Measurements from ENCODE around the gene CFAP73. TPM values are rescaled to one million over a fixed set of nuclear protein-coding genes. Genes with fewer than 3 reads are reported as not detected.

Gene CFAP73
- total RNA-seq, 1 experiment from 2014 or later: not detected

- in situ Hi-C loops (cut with HindIII; ENCODE audit: low sequenced_read_pairs): loop anchor here (25.0 kb wide), 1 partner anchor 112 kb away; the partner anchor contains the start of gene DTX1
- DNase-seq (ENCODE audit: low spot score): peak; percentile 75
These were observed 25.2 kb downstream of the CFAP73 start for GRCh38 chr12:113174461-113175384.

DNA sequence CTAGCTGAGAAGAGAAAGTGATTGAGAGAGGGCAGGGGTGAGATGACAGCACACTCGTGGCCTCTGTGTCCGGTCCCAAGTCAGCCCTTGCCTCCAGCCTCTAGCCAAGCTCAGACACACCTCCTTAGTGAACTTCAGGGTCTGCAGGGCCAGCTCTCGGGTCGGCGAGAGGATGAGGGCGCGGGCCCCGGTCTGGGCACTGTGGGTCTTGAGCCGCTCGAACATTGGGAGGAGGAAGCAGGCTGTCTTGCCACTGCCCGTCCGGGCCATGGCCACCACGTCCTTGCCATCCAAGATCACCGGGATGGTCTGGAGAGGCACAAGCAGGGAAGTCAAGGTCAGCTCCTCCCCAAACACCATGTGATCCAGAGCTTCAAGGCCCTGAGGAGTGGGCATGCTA, 29.5 kb downstream of the CFAP73 start:
- no peak for DNase-seq (ENCODE audit: low spot score)
- in situ Hi-C loops (cut with HindIII; ENCODE audit: low sequenced_read_pairs): no loop called here

- DNase-seq (ENCODE audit: low spot score): no peak
- in situ Hi-C loops (cut with HindIII; ENCODE audit: low sequenced_read_pairs): no loop called here
These were observed 30.8 kb downstream of the CFAP73 start for GRCh38 chr12:113180333-113180732.

DNA sequence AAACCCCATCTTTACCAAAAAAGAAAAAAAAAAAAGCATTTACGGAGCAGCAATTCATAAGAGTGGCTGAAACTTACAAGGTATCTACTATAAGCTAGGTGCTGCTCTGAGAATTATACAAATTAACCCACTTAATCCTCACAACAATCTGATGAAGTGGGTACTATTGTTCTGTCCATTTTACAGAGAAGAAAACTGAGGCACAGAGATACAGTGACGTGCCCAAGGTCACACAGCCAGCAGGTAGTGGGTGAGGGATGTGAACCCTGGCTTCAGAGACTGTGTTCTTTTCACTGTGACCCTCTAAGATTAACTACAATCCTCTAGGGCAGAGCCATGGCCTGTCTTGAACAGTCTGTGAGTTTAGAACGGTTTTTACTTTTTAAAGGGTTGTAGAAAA, 32.5 kb downstream of the CFAP73 start:
- in situ Hi-C loops (cut with HindIII; ENCODE audit: low sequenced_read_pairs): no loop called here
- DNase-seq (ENCODE audit: low spot score): no peak

DNA sequence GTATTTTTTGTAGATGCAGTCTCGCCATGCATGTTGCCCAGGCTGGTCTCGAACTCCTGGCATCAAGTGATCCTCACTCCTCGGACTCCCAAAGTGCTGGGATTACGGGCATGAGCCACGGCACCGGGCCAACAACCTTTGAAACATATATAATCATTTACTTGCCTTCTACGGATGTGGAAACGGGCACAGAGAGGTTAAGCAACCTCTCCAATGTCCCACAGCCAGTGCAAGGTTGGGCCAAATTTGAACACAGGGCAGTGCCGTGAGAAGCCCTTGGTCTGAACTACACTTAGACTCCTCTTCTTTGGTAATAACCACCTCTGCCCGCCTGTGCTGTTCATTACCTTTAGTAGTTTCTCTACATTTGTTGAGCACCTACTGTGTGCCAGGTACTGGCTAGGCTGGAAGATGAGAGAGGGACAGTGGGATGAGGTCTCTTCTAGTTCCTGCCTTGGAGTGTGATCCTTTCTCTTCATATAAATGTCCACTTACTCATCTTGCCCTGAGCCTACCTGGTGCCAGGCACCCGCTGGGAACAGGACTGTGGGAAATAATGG, 33.6 kb downstream of the CFAP73 start:
- in situ Hi-C loops (cut with HindIII; ENCODE audit: low sequenced_read_pairs): no loop called here
- no peak for DNase-seq (ENCODE audit: low spot score)

GRCh38 chr12:113184098-113184899, 34.8 kb downstream of the CFAP73 start:
- in situ Hi-C loops (cut with HindIII; ENCODE audit: low sequenced_read_pairs): no loop called here
- no peak for DNase-seq (ENCODE audit: low spot score)

- in situ Hi-C loops (cut with HindIII; ENCODE audit: low sequenced_read_pairs): no loop called here
- DNase-seq (ENCODE audit: low spot score): peak; percentile 86
These were observed 35.3 kb downstream of the CFAP73 start for GRCh38 chr12:113184900-113185179.

- in situ Hi-C loops (cut with HindIII; ENCODE audit: low sequenced_read_pairs): no loop called here
- DNase-seq (ENCODE audit: low spot score): peak; percentile 78
These were observed 35.9 kb downstream of the CFAP73 start, which contains the start of the genes DDX54 and RITA1 for GRCh38 chr12:113185180-113186032. Gene DDX54, minus strand, starts transcription at chr12:113185478. Its CDS starts 27 bp downstream, at chr12:113185451. Gene RITA1, plus strand, starts transcription at chr12:113185721. Its CDS starts 1,026 bp downstream, at chr12:113186747.

DNA sequence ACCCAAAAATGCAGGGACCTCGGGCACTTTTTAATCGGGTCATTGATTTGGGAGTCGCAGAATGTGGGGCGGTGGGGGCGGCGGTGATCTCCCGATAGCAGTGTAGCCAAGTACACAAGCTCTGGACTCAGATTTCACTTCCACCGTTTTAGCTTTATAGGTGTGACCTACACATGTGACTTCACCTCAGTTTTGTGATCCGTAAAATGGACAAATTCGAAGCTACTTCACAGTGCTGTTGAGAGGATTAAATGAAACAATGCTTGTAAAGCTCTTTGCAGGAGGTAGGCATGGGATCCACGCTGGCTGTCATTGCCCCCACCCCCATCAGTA, 36.5 kb downstream of the CFAP73 start:
- no peak for DNase-seq (ENCODE audit: low spot score)
- in situ Hi-C loops (cut with HindIII; ENCODE audit: low sequenced_read_pairs): no loop called here

GRCh38 chr12:113186666-113187325, 37.3 kb downstream of the CFAP73 start:
- in situ Hi-C loops (cut with HindIII; ENCODE audit: low sequenced_read_pairs): no loop called here
- DNase-seq (ENCODE audit: low spot score): no peak

- DNase-seq (ENCODE audit: low spot score): no peak
- in situ Hi-C loops (cut with HindIII; ENCODE audit: low sequenced_read_pairs): no loop called here
These were observed 39.8 kb downstream of the CFAP73 start for GRCh38 chr12:113189361-113189760.

DNA sequence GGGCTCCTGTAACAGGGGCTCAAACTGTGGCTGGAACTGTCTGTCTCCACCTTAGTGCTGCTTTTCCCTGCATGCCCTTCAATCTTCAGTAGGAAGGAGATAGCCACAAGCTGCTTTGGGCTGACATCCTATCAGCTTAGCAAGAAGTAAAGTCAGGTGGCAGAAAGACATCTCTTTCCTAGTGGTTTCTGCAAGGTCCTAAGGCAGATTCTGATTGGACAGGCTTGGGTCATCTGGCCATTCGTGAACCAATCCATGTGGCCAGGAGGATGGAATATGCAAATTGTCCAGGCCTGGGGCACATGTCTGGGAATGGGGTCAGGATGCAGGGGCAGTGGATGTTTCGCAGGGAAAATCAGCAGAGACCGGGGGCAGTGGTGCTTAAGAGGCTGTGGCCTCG, 41.2 kb downstream of the CFAP73 start:
- in situ Hi-C loops (cut with HindIII; ENCODE audit: low sequenced_read_pairs): no loop called here
- DNase-seq (ENCODE audit: low spot score): peak; percentile 67

- in situ Hi-C loops (cut with HindIII; ENCODE audit: low sequenced_read_pairs): no loop called here
- no peak for DNase-seq (ENCODE audit: low spot score)
These were observed 41.7 kb downstream of the CFAP73 start for GRCh38 chr12:113191227-113191626.

GRCh38 chr12:113194971-113195391, 45.5 kb downstream of the CFAP73 start:
- in situ Hi-C loops (cut with HindIII; ENCODE audit: low sequenced_read_pairs): no loop called here
- DNase-seq (ENCODE audit: low spot score): no peak

DNA sequence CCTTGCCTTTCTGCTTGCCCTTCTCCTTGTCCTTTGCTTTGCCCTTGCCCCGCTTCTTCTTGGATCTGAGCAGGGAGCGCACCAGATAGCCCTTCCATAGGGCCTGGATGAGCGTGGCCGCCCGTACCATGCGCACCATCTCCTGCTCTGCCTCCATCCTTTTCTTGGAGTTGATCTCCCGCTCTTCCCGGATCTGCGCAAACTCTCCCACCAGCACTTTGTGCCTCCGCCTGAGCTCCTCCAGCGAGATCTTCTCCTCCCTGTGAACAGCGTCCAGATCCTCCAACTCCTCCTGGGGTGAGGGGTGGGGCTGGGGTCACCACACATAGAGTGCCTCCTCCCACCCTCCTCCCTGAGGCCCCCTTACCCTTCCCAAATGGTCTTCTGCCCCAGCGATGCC, 46.1 kb downstream of the CFAP73 start:
- DNase-seq (ENCODE audit: low spot score): no peak
- in situ Hi-C loops (cut with HindIII; ENCODE audit: low sequenced_read_pairs): no loop called here

DNA sequence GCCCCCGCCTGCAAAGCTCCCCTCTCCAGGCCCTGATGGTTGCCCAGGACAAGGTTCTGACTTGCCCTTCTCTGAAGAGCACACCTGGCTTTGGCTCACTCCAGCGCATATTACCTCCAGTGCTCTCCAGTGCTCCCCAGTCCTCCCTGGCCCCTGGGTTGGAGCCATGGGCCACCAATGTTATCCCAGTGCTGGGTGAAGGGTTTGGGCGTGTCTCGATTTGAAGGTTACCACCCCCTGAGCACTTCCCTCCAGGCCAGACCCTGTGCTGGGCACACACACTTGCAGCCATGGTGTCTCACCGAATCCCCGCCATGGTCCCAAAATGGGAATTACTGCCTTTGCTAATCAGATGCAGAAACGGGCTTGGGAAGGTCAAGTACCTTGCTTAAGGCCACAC, 47.1 kb downstream of the CFAP73 start:
- in situ Hi-C loops (cut with HindIII; ENCODE audit: low sequenced_read_pairs): no loop called here
- DNase-seq (ENCODE audit: low spot score): no peak

DNA sequence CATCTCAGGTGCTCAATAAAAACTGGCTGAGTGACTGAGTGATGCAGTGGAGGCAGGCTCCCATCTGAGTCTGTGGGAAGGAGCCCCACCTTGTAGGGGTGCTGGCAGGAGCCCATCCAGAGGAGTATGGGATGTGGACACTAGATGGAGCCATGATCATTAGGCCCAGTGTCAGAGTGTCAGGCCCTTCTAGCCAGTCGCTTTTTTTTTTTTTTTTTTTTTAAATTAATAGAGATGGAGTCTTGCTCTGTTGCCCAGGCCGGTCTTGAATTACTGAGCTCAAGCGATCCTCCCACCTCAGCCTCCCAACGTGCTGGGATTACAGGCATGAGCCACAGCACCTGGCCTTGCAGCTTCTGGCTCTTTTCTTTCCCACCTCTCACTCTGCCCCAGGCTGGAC, 47.5 kb downstream of the CFAP73 start:
- in situ Hi-C loops (cut with HindIII; ENCODE audit: low sequenced_read_pairs): no loop called here
- peak; percentile 85 for DNase-seq (ENCODE audit: low spot score)

- no peak for DNase-seq (ENCODE audit: low spot score)
- in situ Hi-C loops (cut with HindIII; ENCODE audit: low sequenced_read_pairs): no loop called here
These were observed 48.1 kb downstream of the CFAP73 start for GRCh38 chr12:113197518-113198077.

Measured in G401 (cell line).